Endothelial cell of umbilical vein (primary cell): ENCODE measurements around the gene KRTAP10-12. TPM values are rescaled to one million over a fixed set of nuclear protein-coding genes. Genes with fewer than 3 reads are reported as not detected.

Experiments
- BruUV-seq: library from RNA; stranded (reverse); fragments of 400-500 nt; replicated peaks from 2 replicates; lab custom pipeline; 2021; lab: Mats Ljungman, UMichigan
- CTCF ChIA-PET: fragments of 300-600, 350-600 bp; sonication (Branson Sonifier 250); formaldehyde crosslinking; loops from one replicate; lab custom pipeline; 2021; ENCODE audit warnings: antibody characterized with exemption, inconsistent platforms; lab: Charles Lee
- POLR2A ChIA-PET: fragments of 300-600, 350-600 bp; sonication (Branson Sonifier 250); formaldehyde crosslinking; loops from one replicate; lab custom pipeline; 2021; ENCODE audit warnings: antibody characterized with exemption, inconsistent platforms; lab: Charles Lee
- DNase-seq: peaks from one replicate; pipeline ENCODE4 v3.0.0-alpha.2; 2011; ENCODE audit warnings: low read depth, low spot score
- FAIRE-seq: peaks from 2 replicates; lab custom pipeline; 2011; peaks lifted over from hg19 to GRCh38; lab: Jason Lieb, UNC
- H2AFZ ChIP-seq: 2 replicates; pipeline ENCODE4 v1.6.0; 2012; ENCODE audit warnings: low read depth, low read length, control low read depth, inconsistent platforms
- H3K27ac ChIP-seq: 2 replicates; pipeline ENCODE4 v1.5.1; 2011; ENCODE audit warnings: low read depth, mild to moderate bottlenecking, control low read depth, low read length, moderate library complexity; ENCODE audit not compliant: insufficient read depth
- H3K27me3 ChIP-seq, 2 experiments: 2 replicates each; pipeline versions ENCODE4 v1.6.0 to v1.6.1; 2011; ENCODE audit warnings: low read length in 2 of 2, mixed read lengths in 1 of 2; ENCODE audit not compliant: control insufficient read depth in 2 of 2, insufficient read depth in 2 of 2
- H3K36me3 ChIP-seq, 2 experiments: 2 replicates in 1 of 2; 3 replicates in 1 of 2; pipeline ENCODE4 v1.5.1; 2011; ENCODE audit warnings: low read length in 2 of 2, mild to moderate bottlenecking in 1 of 2, moderate library complexity in 1 of 2; ENCODE audit not compliant: control insufficient read depth in 2 of 2, insufficient read depth in 2 of 2; ENCODE audit errors: extremely low read depth in 1 of 2
- H3K4me1 ChIP-seq: 3 replicates; pipeline ENCODE4 v1.5.1; 2011; ENCODE audit warnings: mild to moderate bottlenecking, low read length; ENCODE audit not compliant: control insufficient read depth, insufficient read depth; ENCODE audit errors: extremely low read depth
- H3K4me2 ChIP-seq: 2 replicates; pipeline ENCODE4 v1.6.1; 2011; ENCODE audit warnings: low read length, control low read depth, mixed read lengths; ENCODE audit not compliant: insufficient read depth
- H3K4me3 ChIP-seq, 3 experiments: fragments of 200-600 bp in 1 of 3; sonication (generic), shearing (Covaris generic) in 1 of 3; replicated peaks in 1 of 3; 2 replicates each; pipeline ENCODE4 v1.5.1; 2011 to 2016; ENCODE audit warnings: control low read depth in 3 of 3, low read length in 3 of 3, mild to moderate bottlenecking in 2 of 3, inconsistent platforms in 1 of 3, low read depth in 1 of 3, moderate library complexity in 1 of 3; ENCODE audit not compliant: insufficient read depth in 1 of 3
- H3K79me2 ChIP-seq: 2 replicates; pipeline ENCODE4 v1.6.0; 2012; ENCODE audit warnings: low read length, inconsistent platforms; ENCODE audit not compliant: control insufficient read depth, insufficient read depth
- H3K9ac ChIP-seq: replicated peaks from 2 replicates; pipeline ENCODE3; 2011; ENCODE audit warnings: low read length, control low read depth; ENCODE audit not compliant: insufficient read depth; ENCODE audit errors: extremely low read depth
- H3K9me1 ChIP-seq: replicated peaks from 3 replicates; pipeline ENCODE4 v1.6.0; 2011; ENCODE audit warnings: mild to moderate bottlenecking, low read length; ENCODE audit not compliant: control insufficient read depth, insufficient read depth; ENCODE audit errors: extremely low read depth
- H3K9me3 ChIP-seq: replicated peaks from 2 replicates; pipeline ENCODE4 v1.5.1; 2012; ENCODE audit warnings: low read length, inconsistent platforms; ENCODE audit not compliant: control insufficient read depth, insufficient read depth
- H4K20me1 ChIP-seq: replicated peaks from 2 replicates; pipeline ENCODE3; 2011; ENCODE audit warnings: mild to moderate bottlenecking, low read length; ENCODE audit not compliant: control insufficient read depth, insufficient read depth; ENCODE audit errors: extremely low read depth
- EZH2 ChIP-seq: IDR thresholded peaks from 2 replicates; pipeline ENCODE4 v1.6.1; 2012; ENCODE audit warnings: borderline replicate concordance, low read depth, mild to moderate bottlenecking, moderate library complexity, low read length, inconsistent platforms; ENCODE audit not compliant: severe bottlenecking
- JUN ChIP-seq: IDR thresholded peaks from 2 replicates; pipeline ENCODE4 v1.6.1; 2011; ENCODE audit warnings: borderline replicate concordance, low read depth; ENCODE audit not compliant: insufficient read length, insufficient read depth
- POLR2A ChIP-seq: IDR thresholded peaks from 2 replicates; pipeline ENCODE4 v1.6.1; 2012; ENCODE audit warnings: low read depth, mild to moderate bottlenecking, control low read depth, low read length
- dilution Hi-C: fragments of 300-500 bp; cut with MboI; formaldehyde crosslinking; loops from one replicate; pipeline ENCODE4 v1.15.0; 2019; ENCODE audit warnings: low sequenced_read_pairs; ENCODE audit not compliant: extremely low pct_ligation_motif_present
- intact Hi-C: fragments of 100-400 bp; cut with micrococcal nuclease; formaldehyde crosslinking; loops from one replicate; pipeline ENCODE4 v1.10.0; 2022
- polyA plus RNA-seq, 4 experiments: library from polyadenylated mRNA; depleted of rRNA in 3 of 4; stranded (reverse) in 3 of 4; unstranded in 1 of 4; fragments of >200 nt; gene quantifications; 2 replicates each; pipeline versions ENCODE4 v1.2.1 to v1.2.3, GENCODE V29; 2011 to 2012; ENCODE audit warnings: missing spikeins in 1 of 4
- total RNA-seq: library from RNA; stranded (reverse); gene quantifications from 2 replicates; pipeline ENCODE4 v1.2.3, GENCODE V29; 2021
- TF ChIP-seq, protein P1 (sequence below): IDR thresholded peaks from 2 replicates; pipeline ENCODE4 v1.6.1; 2011; ENCODE audit not compliant: insufficient read depth, insufficient read length

Gene KRTAP10-12
- total and polyA plus RNA-seq, 2 donors (not counting 3 experiments of a cell fraction or from before 2014, with no cell fraction given): not detected

DNA sequence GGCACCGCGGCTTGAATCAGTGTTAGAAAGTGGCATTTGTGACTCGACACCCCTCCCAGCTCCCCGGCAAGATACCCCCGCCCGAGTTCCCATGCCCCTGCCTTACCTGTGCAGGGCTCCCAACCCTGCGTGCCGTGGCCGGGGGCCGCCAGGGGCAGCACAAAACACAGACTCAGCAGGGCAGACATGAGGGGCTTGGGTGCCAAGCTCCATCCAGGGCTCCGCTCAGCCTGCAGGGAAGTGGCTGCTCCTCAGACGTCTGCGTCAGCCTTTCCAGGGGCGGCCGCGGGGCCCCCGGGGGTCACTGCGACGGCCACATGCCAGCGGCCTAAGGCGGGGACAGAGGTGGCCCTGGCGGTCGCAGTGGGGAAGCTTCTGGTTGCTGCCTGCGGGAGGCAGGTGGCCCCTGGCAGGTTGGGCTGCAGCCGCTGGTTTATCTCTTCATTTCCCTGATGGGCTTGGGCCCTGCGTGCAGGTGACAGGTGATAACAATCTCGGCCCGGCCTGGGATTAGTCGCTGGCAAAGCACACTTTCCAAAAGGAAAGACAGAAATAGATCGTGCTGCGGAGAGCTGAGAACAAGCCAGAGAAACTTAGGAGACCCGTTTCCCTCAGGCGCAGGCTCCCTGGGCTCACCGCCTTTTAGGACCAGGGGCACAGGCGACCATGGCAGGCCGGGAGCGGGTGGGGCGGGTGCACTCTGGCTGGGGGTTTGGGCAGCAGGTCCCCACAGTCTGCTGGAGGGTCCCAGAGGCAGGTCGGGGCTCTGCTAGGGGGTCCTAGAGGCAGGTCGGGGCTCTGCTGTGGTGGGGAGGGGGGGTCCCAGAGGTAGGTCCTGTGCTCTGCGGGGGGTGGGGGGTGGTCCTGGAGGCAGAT, 14.6 kb downstream of the KRTAP10-12 start, which contains the start of gene TSPEAR:
TSS of gene TSPEAR (minus strand) at position 246 of the 876 bp plus-strand sequence. CDS start at position 188, 58 bp downstream.
- Histone ChIP-seq H2AFZ (no peak within 1 kb of the TSS), H3K4me1 (peaks cover 5% of the 10 kb centered on the region), H3K79me2 (no peaks in the 10 kb centered on the region), H3K4me3 (no peak within 1 kb of the TSS), H3K9ac (no peak within 1 kb of the TSS), H3K27ac (no peak within 1 kb of the TSS), H4K20me1 (no peaks in the 10 kb centered on the region), H3K36me3 (no peaks in the 10 kb centered on the region), H3K9me1 (no peaks in the 10 kb centered on the region), H3K4me2 (no peak within 1 kb of the TSS), H3K9me3 (no peaks in the 10 kb centered on the region), H3K27me3 (peaks cover 77 to 90% of the 10 kb centered on the region in 2 experiments)
- intact Hi-C loops: no loop called here
- dilution Hi-C loops: no loop called here
- ChIA-PET CTCF (interaction anchor here (0.8 to 1.5 kb wide), 3 partner anchors 10 to 82 kb away, joined by 3 to 5 read pairs (median 4); no protein-coding TSS in a partner anchor), POLR2A (no interaction called here)
- TF ChIP-seq, protein P1, sequence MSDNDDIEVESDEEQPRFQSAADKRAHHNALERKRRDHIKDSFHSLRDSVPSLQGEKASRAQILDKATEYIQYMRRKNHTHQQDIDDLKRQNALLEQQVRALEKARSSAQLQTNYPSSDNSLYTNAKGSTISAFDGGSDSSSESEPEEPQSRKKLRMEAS: no peak
- TF ChIP-seq JUN: no peak
- no peak for TF ChIP-seq POLR2A
- TF ChIP-seq EZH2: peak; percentile 78
- DNase-seq (no peak), FAIRE-seq (no peak)
- BruUV-seq: no TSS peak
